ENCODE results near the gene ZNF816.

Gene ZNF816

DNA sequence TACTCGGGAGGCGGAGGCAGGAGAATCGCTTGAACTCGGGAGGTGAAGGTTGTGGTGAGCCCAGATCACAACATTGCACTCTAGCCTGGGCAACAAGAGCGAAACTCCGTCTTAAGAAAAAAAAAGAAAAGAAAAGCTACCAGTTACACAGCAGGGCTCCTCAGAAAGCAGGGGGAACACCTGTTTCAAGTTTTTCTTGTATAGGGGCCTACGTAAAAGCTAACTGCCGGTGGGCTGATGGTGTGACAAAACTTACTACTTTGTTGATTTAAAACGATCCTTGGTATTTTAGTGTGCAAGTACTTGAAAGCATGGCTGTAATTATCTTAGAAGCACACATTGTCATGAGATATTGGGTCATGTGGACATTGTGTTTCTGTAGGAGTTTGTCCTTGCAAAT is 35.3 kb upstream of the ZNF816 start:
- 0 out of 2 replicates have a peak, but pooled peaks cover 2% of the 10 kb centered on the region for H3K27me3 ChIP-seq (ENCODE audit: insufficient read depth, low read depth)
- H2AFZ ChIP-seq (ENCODE audit: low read depth) = no peak overlapping the region
- no peak overlapping the region for H3K4me2 ChIP-seq
- no peak overlapping the region for H3K27ac ChIP-seq
- TF ChIP-seq, protein P1, sequence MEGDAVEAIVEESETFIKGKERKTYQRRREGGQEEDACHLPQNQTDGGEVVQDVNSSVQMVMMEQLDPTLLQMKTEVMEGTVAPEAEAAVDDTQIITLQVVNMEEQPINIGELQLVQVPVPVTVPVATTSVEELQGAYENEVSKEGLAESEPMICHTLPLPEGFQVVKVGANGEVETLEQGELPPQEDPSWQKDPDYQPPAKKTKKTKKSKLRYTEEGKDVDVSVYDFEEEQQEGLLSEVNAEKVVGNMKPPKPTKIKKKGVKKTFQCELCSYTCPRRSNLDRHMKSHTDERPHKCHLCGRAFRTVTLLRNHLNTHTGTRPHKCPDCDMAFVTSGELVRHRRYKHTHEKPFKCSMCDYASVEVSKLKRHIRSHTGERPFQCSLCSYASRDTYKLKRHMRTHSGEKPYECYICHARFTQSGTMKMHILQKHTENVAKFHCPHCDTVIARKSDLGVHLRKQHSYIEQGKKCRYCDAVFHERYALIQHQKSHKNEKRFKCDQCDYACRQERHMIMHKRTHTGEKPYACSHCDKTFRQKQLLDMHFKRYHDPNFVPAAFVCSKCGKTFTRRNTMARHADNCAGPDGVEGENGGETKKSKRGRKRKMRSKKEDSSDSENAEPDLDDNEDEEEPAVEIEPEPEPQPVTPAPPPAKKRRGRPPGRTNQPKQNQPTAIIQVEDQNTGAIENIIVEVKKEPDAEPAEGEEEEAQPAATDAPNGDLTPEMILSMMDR (conservative IDR thresholded peaks at IDR 0.05; ENCODE audit: low read depth, low read length) = no peak
- H3K79me2 ChIP-seq (ENCODE audit: insufficient read depth, low read depth) = no peaks in the 10 kb centered on the region
- no peak overlapping the region for H3K4me3 ChIP-seq (IDR thresholded peaks at IDR 0.05; ENCODE audit: insufficient read depth, low read depth, low read length)
- no peaks in the 10 kb centered on the region for H4K20me1 ChIP-seq (ENCODE audit: insufficient read depth)
- H3K9ac ChIP-seq = no peak overlapping the region
- no peaks in the 10 kb centered on the region for H3K4me1 ChIP-seq (ENCODE audit: low read depth, poor library complexity, severe bottlenecking)
- no peaks in the 10 kb centered on the region for H3K36me3 ChIP-seq (ENCODE audit: insufficient read depth)

DNA sequence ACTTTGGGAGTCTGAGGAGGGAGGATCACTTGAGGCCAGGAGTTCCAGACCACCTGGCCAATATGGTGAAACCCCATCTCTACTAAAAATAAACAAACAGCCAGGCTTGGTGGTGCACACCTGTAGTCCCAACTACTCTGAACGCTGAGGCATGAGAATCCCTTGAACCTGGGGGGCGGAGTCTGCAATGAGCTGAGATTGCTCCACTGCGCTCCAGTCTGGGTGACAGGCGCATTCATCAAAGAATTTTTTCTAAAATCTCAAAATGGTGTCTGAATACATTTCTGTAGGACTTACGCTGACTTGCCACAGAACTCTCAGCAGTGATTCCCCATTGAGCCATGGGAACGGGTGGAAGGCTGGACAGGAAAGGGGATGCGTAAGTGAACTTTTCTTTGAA is 33.0 kb upstream of the ZNF816 start:
- H3K36me3 ChIP-seq (ENCODE audit: insufficient read depth) = no peaks in the 10 kb centered on the region
- H3K4me2 ChIP-seq = no peak overlapping the region
- TF ChIP-seq, protein P1 (conservative IDR thresholded peaks at IDR 0.05; ENCODE audit: low read depth, low read length) = no peak
- no peak overlapping the region for H3K9ac ChIP-seq
- H3K4me3 ChIP-seq (IDR thresholded peaks at IDR 0.05; ENCODE audit: insufficient read depth, low read depth, low read length) = no peak overlapping the region
- 0 out of 2 replicates have a peak, but pooled peaks cover 2% of the 10 kb centered on the region for H3K27me3 ChIP-seq (ENCODE audit: insufficient read depth, low read depth)
- H2AFZ ChIP-seq (ENCODE audit: low read depth) = no peak overlapping the region
- H3K27ac ChIP-seq = no peak overlapping the region
- H3K79me2 ChIP-seq (ENCODE audit: insufficient read depth, low read depth) = no peaks in the 10 kb centered on the region
- no peaks in the 10 kb centered on the region for H3K4me1 ChIP-seq (ENCODE audit: low read depth, poor library complexity, severe bottlenecking)
- no peaks in the 10 kb centered on the region for H4K20me1 ChIP-seq (ENCODE audit: insufficient read depth)

DNA sequence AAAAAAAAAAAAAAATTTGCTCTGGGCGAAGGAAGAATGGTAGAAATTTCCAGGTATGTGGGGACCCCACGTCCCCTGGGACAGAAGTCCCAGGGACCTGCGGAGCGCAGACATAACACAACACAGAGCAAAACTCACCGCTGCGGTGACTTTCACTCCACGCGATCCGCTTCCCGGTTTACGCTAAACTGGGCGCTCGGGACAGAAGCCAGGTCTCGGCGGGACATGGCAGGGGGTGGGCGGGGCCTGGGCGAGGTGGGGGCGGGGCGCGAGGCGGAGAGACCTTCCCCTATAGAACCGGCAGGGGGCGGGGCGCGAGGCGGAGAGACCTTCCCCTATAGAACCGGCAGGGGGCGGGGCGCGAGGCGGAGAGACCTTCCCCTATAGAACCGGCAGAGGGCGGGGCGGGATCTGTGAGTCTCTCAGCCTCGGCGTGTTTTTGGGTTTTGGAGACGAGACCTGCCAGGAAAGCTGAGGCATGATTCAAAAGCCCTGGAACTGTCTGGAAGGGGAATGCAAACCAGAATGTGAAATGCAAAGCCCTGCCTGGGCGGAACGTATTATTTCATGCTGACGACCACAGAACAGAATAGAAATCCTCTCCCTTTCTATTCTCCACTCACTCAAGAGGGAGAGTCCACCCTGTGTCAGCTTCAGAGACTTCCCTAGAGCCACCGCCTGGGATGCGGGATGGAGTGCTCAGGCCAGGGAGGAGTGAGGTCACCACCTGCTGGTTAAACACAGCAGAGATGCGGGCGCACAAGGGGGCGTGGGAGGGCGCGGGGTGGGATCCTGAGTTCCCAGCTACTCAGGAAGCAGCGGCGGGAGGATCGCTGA is 30.9 kb upstream of the ZNF816 start:
- TF ChIP-seq, protein P1 (conservative IDR thresholded peaks at IDR 0.05; ENCODE audit: low read depth, low read length) = no peak
- Histone ChIP-seq H2AFZ (ENCODE audit: low read depth) (no peak overlapping the region), H3K36me3 (ENCODE audit: insufficient read depth) (no peaks in the 10 kb centered on the region), H3K4me3 (IDR thresholded peaks at IDR 0.05; ENCODE audit: insufficient read depth, low read depth, low read length) (no peak overlapping the region), H3K27ac (no peak overlapping the region), H3K9ac (no peak overlapping the region), H3K27me3 (ENCODE audit: insufficient read depth, low read depth) (0 out of 2 replicates have a peak, but pooled peaks cover under 1% of the 10 kb centered on the region), H3K79me2 (ENCODE audit: insufficient read depth, low read depth) (no peaks in the 10 kb centered on the region), H3K4me1 (ENCODE audit: low read depth, poor library complexity, severe bottlenecking) (no peaks in the 10 kb centered on the region), H4K20me1 (ENCODE audit: insufficient read depth) (no peaks in the 10 kb centered on the region), H3K4me2 (no peak overlapping the region)

DNA sequence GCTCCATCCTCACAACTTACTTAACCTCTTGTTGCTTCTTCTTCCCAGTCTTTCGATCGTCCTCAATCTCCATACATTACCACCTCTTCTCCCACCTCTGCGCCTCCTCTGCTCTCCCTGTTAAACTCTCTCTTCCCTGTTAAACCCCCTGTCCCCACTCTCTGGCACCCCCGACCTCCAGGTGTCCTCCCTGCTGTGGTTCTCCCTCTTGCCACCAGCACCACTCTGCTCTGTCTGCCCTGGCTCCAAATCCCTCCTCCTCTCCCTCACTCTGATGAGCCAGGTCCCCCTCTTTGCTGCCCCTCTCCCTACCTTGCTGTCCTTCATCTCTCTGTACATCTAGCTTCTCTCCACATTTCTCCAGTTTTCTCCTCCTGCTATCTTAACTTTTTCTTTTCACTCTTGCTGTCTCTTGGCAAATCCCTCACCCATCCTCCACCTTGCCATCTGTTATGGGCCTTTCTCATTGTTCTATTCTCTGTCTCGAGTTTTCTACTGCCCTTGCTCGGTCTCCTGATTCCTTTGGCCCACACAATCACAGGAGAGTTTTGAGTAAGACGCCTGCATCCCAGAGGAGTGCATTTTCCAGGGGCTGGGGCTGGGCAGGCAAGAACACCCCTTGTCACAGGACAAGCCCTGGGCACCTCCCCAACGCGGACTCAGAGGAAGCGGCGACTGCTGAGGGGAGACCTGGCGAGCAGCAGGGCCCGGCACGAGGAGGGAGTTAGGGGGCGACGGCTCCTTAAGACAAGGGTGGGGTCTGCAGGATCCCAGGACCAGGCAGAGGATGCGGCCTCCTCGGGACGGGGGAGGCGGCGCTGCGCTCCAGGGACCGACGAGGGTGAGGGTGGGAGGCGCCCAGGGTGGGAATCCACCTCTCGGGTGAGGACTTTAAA is 29.7 kb upstream of the ZNF816 start:
- no peak overlapping the region for H2AFZ ChIP-seq (ENCODE audit: low read depth)
- H3K4me3 ChIP-seq (IDR thresholded peaks at IDR 0.05; ENCODE audit: insufficient read depth, low read depth, low read length) = no peak overlapping the region
- no peaks in the 10 kb centered on the region for H3K27me3 ChIP-seq (ENCODE audit: insufficient read depth, low read depth)
- TF ChIP-seq, protein P1 (conservative IDR thresholded peaks at IDR 0.05; ENCODE audit: low read depth, low read length) = no peak
- no peak overlapping the region for H3K27ac ChIP-seq
- no peak overlapping the region for H3K9ac ChIP-seq
- H3K4me2 ChIP-seq = no peak overlapping the region
- no peaks in the 10 kb centered on the region for H3K79me2 ChIP-seq (ENCODE audit: insufficient read depth, low read depth)
- H3K36me3 ChIP-seq (ENCODE audit: insufficient read depth) = no peaks in the 10 kb centered on the region
- H3K4me1 ChIP-seq (ENCODE audit: low read depth, poor library complexity, severe bottlenecking) = no peaks in the 10 kb centered on the region
- no peaks in the 10 kb centered on the region for H4K20me1 ChIP-seq (ENCODE audit: insufficient read depth)
